ENCODE data around the gene KLF15. TPM values are rescaled to one million over a fixed set of nuclear protein-coding genes. Genes with fewer than 3 reads are reported as not detected.

Gene KLF15
- total and polyA plus RNA-seq, 9 of the 15 experiments (the other 6 are each of a cell fraction or from before 2014, with no cell fraction given) = 0.08 to 4.8 (median 1.2) TPM

GRCh38 chr3:126370606-126371005, 13.4 kb upstream of the KLF15 start:
- in situ Hi-C loops (cut with MboI) = no loop called here
- no peaks in the 10 kb centered on the region for H4K20me1 ChIP-seq (replicated peaks; ENCODE audit: control insufficient read depth, insufficient read depth, low read length)
- CTCF ChIA-PET (ENCODE audit: low intra/inter-chr PET ratio) = no interaction called here

GRCh38 chr3:126370055-126370454, 12.8 kb upstream of the KLF15 start:
- Histone ChIP-seq H3K27me3 (ENCODE audit: control insufficient read depth in 2 of 2, insufficient read depth in 2 of 2, low read length in 2 of 2) (peaks cover 10 to 68% of the 10 kb centered on the region in 2 experiments; a peak in 4 of 5 replicates), H3K4me3 (no peak overlapping the region), H3K4me2 (ENCODE audit: insufficient read depth, low read length) (no peak overlapping the region), H3K36me3 (ENCODE audit: control insufficient read depth, insufficient read depth, low read length) (no peaks in the 10 kb centered on the region), H2AFZ (ENCODE audit: low read depth, low read length) (no peak overlapping the region), H3K27ac (ENCODE audit: extremely low read depth, low read depth, low read length) (no peak overlapping the region), H4K20me1 (replicated peaks; ENCODE audit: control insufficient read depth, insufficient read depth, low read length) (no peaks in the 10 kb centered on the region), H3K79me2 (ENCODE audit: control insufficient read depth, insufficient read depth, low read length) (no peaks in the 10 kb centered on the region), H3K4me1 (replicated peaks in 1 of 2; ENCODE audit: control insufficient read depth in 2 of 2, insufficient read depth in 2 of 2, low read length in 2 of 2) (no peaks in the 10 kb centered on the region), H3K9ac (ENCODE audit: insufficient read depth in 1 of 2, low read depth in 2 of 2, low read length in 2 of 2) (no peak overlapping the region), H3K9me3 (replicated peaks; ENCODE audit: control insufficient read depth, insufficient read depth, low read depth, low read length) (no peaks in the 10 kb centered on the region), H3K9me1 (ENCODE audit: control insufficient read depth, insufficient read depth, low read length) (no peaks in the 10 kb centered on the region)
- no peak for DNase-seq (ENCODE audit: extremely low read depth in 1 of 4, low spot score in 3 of 4)
- in situ Hi-C loops (cut with MboI) (no loop called here), intact Hi-C loops (cut with micrococcal nuclease) (no loop called here)
- no peak for ATAC-seq
- CTCF ChIA-PET (ENCODE audit: low intra/inter-chr PET ratio) = no interaction called here
- no peak for FAIRE-seq
- no TSS peak for BruUV-seq (replicated peaks)
- WGBS (ENCODE audit: insufficient coverage, low coverage, missing lambda C conversion rate) = 5% methylated on average over 3 of the region's 4 CpGs
- POLR2A ChIA-PET = no interaction called here
- TF ChIP-seq SNAPC5 (CRISPR knock-in tag; IDR thresholded peaks at IDR 0.05) = no peak
- no peak for TF ChIP-seq ZNF212 (CRISPR knock-in tag; IDR thresholded peaks at IDR 0.05)
- no peak for TF ChIP-seq ZEB2 (IDR thresholded peaks at IDR 0.05)
- TF ChIP-seq ZMIZ1 (IDR thresholded peaks at IDR 0.05; ENCODE audit: low read depth in 2 of 2, low read length in 2 of 2) = no peak
- no peak for TF ChIP-seq HINFP (tag; conservative IDR thresholded peaks at IDR 0.05; ENCODE audit: low read depth)
- no peak for TF ChIP-seq ZNF146 (CRISPR knock-in tag; IDR thresholded peaks at IDR 0.05; ENCODE audit: unreplicated experiment)
- no peak for TF ChIP-seq ZNF140 (CRISPR knock-in tag; IDR thresholded peaks at IDR 0.05)
- TF ChIP-seq RFX5 (IDR thresholded peaks at IDR 0.05; ENCODE audit: low read depth, low read length) = no peak
- TF ChIP-seq YBX1 (IDR thresholded peaks at IDR 0.05) = no peak

More at GRCh38 chr3:126370606-126371005, 13.4 kb upstream of the KLF15 start:
- no peak overlapping the region for H3K27ac ChIP-seq (ENCODE audit: extremely low read depth, low read depth, low read length)
- H3K4me1 ChIP-seq (replicated peaks in 1 of 2; ENCODE audit: control insufficient read depth in 2 of 2, insufficient read depth in 2 of 2, low read length in 2 of 2) = no peaks in the 10 kb centered on the region
- no TSS peak for BruUV-seq (replicated peaks)
- POLR2A ChIA-PET = no interaction called here
- no peak overlapping the region for H3K9ac ChIP-seq (ENCODE audit: insufficient read depth in 1 of 2, low read depth in 2 of 2, low read length in 2 of 2)
- no peak overlapping the region for H3K4me2 ChIP-seq (ENCODE audit: insufficient read depth, low read length)
- H3K36me3 ChIP-seq (ENCODE audit: control insufficient read depth, insufficient read depth, low read length) = no peaks in the 10 kb centered on the region
- WGBS (ENCODE audit: insufficient coverage, low coverage, missing lambda C conversion rate) = 2% methylated on average over 6 of the region's 7 CpGs
- intact Hi-C loops (cut with micrococcal nuclease) = no loop called here
- H3K9me1 ChIP-seq (ENCODE audit: control insufficient read depth, insufficient read depth, low read length) = no peaks in the 10 kb centered on the region
- no peak overlapping the region for H2AFZ ChIP-seq (ENCODE audit: low read depth, low read length)
- no peak overlapping the region for H3K4me3 ChIP-seq
- DNase-seq (ENCODE audit: extremely low read depth in 1 of 4, low spot score in 3 of 4) (no peak), FAIRE-seq (no peak), ATAC-seq (no peak)
- no peaks in the 10 kb centered on the region for H3K9me3 ChIP-seq (replicated peaks; ENCODE audit: control insufficient read depth, insufficient read depth, low read depth, low read length)
- TF ChIP-seq KDM2B (CRISPR knock-in tag; IDR thresholded peaks at IDR 0.05) = no peak
- H3K79me2 ChIP-seq (ENCODE audit: control insufficient read depth, insufficient read depth, low read length) = no peaks in the 10 kb centered on the region
- H3K27me3 ChIP-seq (ENCODE audit: control insufficient read depth in 2 of 2, insufficient read depth in 2 of 2, low read length in 2 of 2) = peaks cover 10 to 69% of the 10 kb centered on the region in 2 experiments; a peak in 4 of 5 replicates
